Choroid plexus epithelial cell (primary cell): ENCODE measurements around the gene SRRM4.
"Not testable (repeated sequence)": the region's sequence is repeated elsewhere in the genome, so short reads cannot be mapped to it uniquely, and the experiment has no call there.

Experiments
- DNase-seq: peaks from one replicate; pipeline ENCODE4 v3.0.0-alpha.2; 2010; ENCODE audit warnings: low read depth
- H3K4me3 ChIP-seq: 2 replicates; pipeline ENCODE4 v1.5.1; 2011; ENCODE audit warnings: low read depth, mild to moderate bottlenecking, control low read depth, low read length, moderate library complexity
- CTCF ChIP-seq: conservative IDR thresholded peaks from 2 replicates; pipeline ENCODE4 v1.5.1; 2011; ENCODE audit warnings: low read depth, mild to moderate bottlenecking, control low read depth, inconsistent platforms, low read length, moderate library complexity

SRRM4 gene

GRCh38 chr12:119090865-119091264 lies 109.5 kb downstream of the SRRM4 start:
- TF ChIP-seq CTCF: no peak
- no peak overlapping the region for H3K4me3 ChIP-seq
- DNase-seq: no peak

GRCh38 chr12:119096429-119097202 lies 115.3 kb downstream of the SRRM4 start:
- no peak for DNase-seq
- no peak overlapping the region for H3K4me3 ChIP-seq
- TF ChIP-seq CTCF: no peak

- DNase-seq: no peak
- no peak for TF ChIP-seq CTCF
- H3K4me3 ChIP-seq: no peak overlapping the region
These were observed 119.6 kb downstream of the SRRM4 start for GRCh38 chr12:119100933-119101332.

- no peak for DNase-seq
- no peak for TF ChIP-seq CTCF
- no peak overlapping the region for H3K4me3 ChIP-seq
These were observed 120.9 kb downstream of the SRRM4 start for GRCh38 chr12:119102274-119102673.

- no peak for TF ChIP-seq CTCF
- DNase-seq: no peak
These were observed 121.4 kb downstream of the SRRM4 start for GRCh38 chr12:119102714-119103113.

GRCh38 chr12:119104969-119105368 lies 123.6 kb downstream of the SRRM4 start:
- DNase-seq, H3K4me3 ChIP-seq: not testable (repeated sequence)

More at GRCh38 chr12:119102714-119103113, 121.4 kb downstream of the SRRM4 start:
- H3K4me3 ChIP-seq: no peak overlapping the region

- TF ChIP-seq CTCF: no peak
- H3K4me3 ChIP-seq: no peak overlapping the region
- no peak for DNase-seq
These were observed 132.2 kb downstream of the SRRM4 start for GRCh38 chr12:119113496-119113986.
